HUES6 (cell line): ENCODE measurements around the gene FERMT2.

Experiments used
- H3K27ac ChIP-seq: 2 replicates; pipeline ENCODE4 v1.7.0; 2013; ENCODE audit warnings: low read depth, mild to moderate bottlenecking, low read length, inconsistent platforms
- H3K27me3 ChIP-seq: 2 replicates; pipeline ENCODE4 v1.6.1; 2013; ENCODE audit warnings: low read length; ENCODE audit not compliant: control insufficient read depth, insufficient read depth
- H3K36me3 ChIP-seq: 2 replicates; pipeline ENCODE4 v1.6.1; 2013; ENCODE audit warnings: low read length; ENCODE audit not compliant: control insufficient read depth, insufficient read depth
- H3K4me1 ChIP-seq: 2 replicates; pipeline ENCODE4 v1.6.1; 2013; ENCODE audit warnings: low read length; ENCODE audit not compliant: control insufficient read depth, insufficient read depth
- H3K4me3 ChIP-seq: 2 replicates; pipeline ENCODE4 v1.5.1; 2013; ENCODE audit warnings: low read depth, low read length
- H3K9ac ChIP-seq: one replicate; pipeline ENCODE4 v1.6.1; 2013; ENCODE audit warnings: mild to moderate bottlenecking, low read length
- H3K9me3 ChIP-seq: 2 replicates; pipeline ENCODE4 v1.6.1; 2013; ENCODE audit warnings: low read depth, low read length; ENCODE audit not compliant: control insufficient read depth, insufficient read depth

Gene FERMT2

DNA sequence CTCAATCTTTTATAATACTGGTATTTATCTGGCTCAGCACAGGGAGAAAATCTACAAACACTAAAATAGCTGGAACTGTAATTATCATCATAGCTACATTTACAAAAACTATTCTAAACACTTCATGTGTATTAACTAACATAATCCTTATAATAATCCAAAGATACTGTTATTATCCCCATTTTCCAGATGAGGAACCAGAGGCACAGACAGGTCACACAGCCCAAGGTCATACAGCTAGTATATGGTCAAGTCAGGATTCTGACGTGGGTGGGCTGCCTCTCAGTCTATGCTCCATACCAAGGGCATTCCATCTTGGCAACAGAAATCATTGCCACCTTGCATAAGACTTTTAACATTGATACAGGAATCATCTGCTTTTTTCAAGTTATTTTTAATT is 11.4 kb downstream of the FERMT2 start:
- Histone ChIP-seq H3K9ac (no peak overlapping the region), H3K36me3 (peaks cover 8% of the 10 kb centered on the region; the same call in 1 of the 2 replicates), H3K4me3 (no peak overlapping the region), H3K27me3 (no peaks in the 10 kb centered on the region), H3K27ac (no peak overlapping the region), H3K9me3 (no peaks in the 10 kb centered on the region), H3K4me1 (peaks cover 10% of the 10 kb centered on the region; the same call in 1 of the 2 replicates)

DNA sequence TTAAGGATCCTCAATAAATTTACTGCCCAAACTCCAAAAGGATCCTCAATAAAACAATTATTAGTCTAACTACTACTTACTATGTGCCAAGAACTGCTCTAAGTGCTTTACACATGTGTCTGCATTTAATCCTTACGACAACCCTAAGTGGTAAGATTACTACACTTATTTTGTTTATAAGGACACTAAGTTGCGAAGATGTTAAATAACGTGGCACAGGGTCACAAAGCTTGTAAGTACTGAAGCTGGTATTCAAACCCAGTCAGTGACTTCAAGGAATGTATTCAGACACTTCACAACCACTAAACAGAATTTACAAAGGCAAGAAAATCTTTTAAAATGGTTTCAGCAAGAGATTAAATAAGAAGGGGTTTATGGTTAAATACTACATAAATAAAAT is 13.0 kb downstream of the FERMT2 start:
- Histone ChIP-seq H3K27ac (no peak overlapping the region), H3K4me3 (no peak overlapping the region), H3K36me3 (0 out of 2 replicates have a peak, but pooled peaks cover 2% of the 10 kb centered on the region), H3K9me3 (no peaks in the 10 kb centered on the region), H3K27me3 (no peaks in the 10 kb centered on the region), H3K4me1 (peaks cover 13% of the 10 kb centered on the region; the same call in 1 of the 2 replicates), H3K9ac (no peak overlapping the region)

- Histone ChIP-seq H3K27me3 (no peaks in the 10 kb centered on the region), H3K9ac (no peak overlapping the region), H3K36me3 (no peaks in the 10 kb centered on the region), H3K9me3 (no peaks in the 10 kb centered on the region), H3K4me1 (peaks cover 16% of the 10 kb centered on the region; the same call in 1 of the 2 replicates), H3K4me3 (no peak overlapping the region), H3K27ac (no peak overlapping the region)
Measured at GRCh38 chr14:52937306-52937705, 13.5 kb downstream of the FERMT2 start.

GRCh38 chr14:52936437-52936836 is 14.4 kb downstream of the FERMT2 start:
- H3K4me1 ChIP-seq = peaks cover 16% of the 10 kb centered on the region; the same call in 1 of the 2 replicates

GRCh38 chr14:52935833-52936232 is 15.0 kb downstream of the FERMT2 start:
- no peaks in the 10 kb centered on the region for H3K9me3 ChIP-seq
- H3K4me3 ChIP-seq = no peak overlapping the region
- H3K27me3 ChIP-seq = no peaks in the 10 kb centered on the region
- H3K4me1 ChIP-seq = peaks cover 16% of the 10 kb centered on the region; the same call in 1 of the 2 replicates
- no peak overlapping the region for H3K27ac ChIP-seq
- H3K9ac ChIP-seq = no peak overlapping the region
- no peaks in the 10 kb centered on the region for H3K36me3 ChIP-seq

More at GRCh38 chr14:52936437-52936836, 14.4 kb downstream of the FERMT2 start:
- Histone ChIP-seq H3K4me3 (no peak overlapping the region), H3K27me3 (no peaks in the 10 kb centered on the region), H3K27ac (no peak overlapping the region), H3K9ac (no peak overlapping the region), H3K9me3 (no peaks in the 10 kb centered on the region), H3K36me3 (no peaks in the 10 kb centered on the region)

DNA sequence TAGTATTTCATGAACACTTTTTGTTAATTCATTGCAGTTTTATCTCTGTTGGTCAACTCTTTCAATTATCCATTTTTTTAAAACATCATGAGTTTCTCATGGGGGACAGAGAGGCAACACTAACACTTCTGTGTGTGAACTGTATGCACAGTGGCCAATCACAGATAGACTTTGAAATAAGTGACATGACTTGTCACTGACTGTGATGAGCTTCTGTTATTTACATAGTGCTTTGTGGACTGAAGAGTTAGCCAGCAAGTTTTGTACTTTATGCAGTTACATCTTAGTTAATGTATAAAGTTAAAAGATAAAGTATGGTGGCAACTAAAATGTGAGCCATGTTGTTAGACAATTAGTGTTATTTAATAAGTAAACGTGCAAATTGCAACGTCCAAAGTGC is 16.1 kb downstream of the FERMT2 start:
- Histone ChIP-seq H3K4me1 (peaks cover 16% of the 10 kb centered on the region; the same call in 1 of the 2 replicates), H3K27ac (no peak overlapping the region)

GRCh38 chr14:52929192-52929807 is 21.6 kb downstream of the FERMT2 start:
- peaks cover 43% of the 10 kb centered on the region for H3K4me1 ChIP-seq
- no peaks in the 10 kb centered on the region for H3K27me3 ChIP-seq
- no peak overlapping the region for H3K4me3 ChIP-seq
- no peaks in the 10 kb centered on the region for H3K9me3 ChIP-seq
- H3K27ac ChIP-seq = no peak overlapping the region
- no peak overlapping the region for H3K9ac ChIP-seq
- H3K36me3 ChIP-seq = no peaks in the 10 kb centered on the region

More for the DNA sequence above, 16.1 kb downstream of the FERMT2 start:
- no peaks in the 10 kb centered on the region for H3K36me3 ChIP-seq
- no peaks in the 10 kb centered on the region for H3K9me3 ChIP-seq
- H3K9ac ChIP-seq = no peak overlapping the region
- H3K4me3 ChIP-seq = no peak overlapping the region
- no peaks in the 10 kb centered on the region for H3K27me3 ChIP-seq

DNA sequence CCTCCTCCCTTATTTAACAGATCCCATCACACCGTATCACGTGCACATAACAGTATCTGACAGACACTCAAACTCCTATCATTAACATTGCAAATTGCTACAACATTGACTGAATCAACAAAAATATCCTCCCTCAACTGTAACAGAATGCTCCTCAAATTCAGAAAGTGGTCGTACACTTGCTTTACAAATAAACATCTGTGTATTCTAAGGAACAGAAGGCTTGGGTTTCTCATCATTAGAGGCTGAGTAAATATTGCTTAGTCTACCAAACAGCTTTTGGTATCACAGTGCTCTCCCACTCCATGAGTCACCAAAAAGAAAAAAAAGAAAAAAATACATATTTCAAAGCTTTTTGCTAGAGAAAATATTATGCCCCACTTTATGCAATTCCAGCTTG is 23.9 kb downstream of the FERMT2 start:
- Histone ChIP-seq H3K27me3 (no peaks in the 10 kb centered on the region), H3K36me3 (no peaks in the 10 kb centered on the region), H3K4me3 (no peak overlapping the region)

DNA sequence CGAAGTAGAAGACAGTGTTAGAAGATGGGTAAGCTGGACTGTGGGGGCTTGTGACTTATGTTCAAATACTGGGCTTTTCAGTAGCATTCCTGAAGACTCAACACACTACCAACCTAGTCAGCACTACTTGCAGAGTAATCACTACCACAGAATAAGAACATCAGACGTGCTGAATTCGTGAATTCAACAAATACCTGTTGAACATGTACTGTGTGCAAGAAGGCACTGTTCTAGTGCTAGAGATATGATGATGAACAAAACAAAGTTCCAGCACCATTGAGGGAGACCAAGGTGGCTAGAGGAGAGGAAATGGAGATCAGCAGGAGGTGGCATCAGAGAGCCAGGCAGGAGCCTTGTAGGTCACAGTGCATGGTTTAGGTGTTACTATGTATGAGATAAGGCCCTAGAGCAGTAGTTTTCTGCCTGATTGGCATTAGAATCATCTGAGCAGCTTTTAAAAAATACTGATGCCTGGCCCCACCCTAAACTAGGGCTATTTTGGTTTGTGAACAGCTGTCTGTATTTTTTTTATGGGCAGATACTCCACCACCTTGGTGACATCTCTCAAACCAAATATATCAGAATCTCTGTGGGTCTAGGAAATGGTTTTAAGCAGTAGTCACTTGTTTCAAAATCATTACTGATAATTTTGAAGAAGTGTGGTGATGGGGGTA is 26.8 kb downstream of the FERMT2 start:
- Histone ChIP-seq H3K9ac (no peak overlapping the region), H3K36me3 (peaks cover 1% of the 10 kb centered on the region), H3K4me3 (no peak overlapping the region), H3K9me3 (no peaks in the 10 kb centered on the region), H3K27ac (no peak overlapping the region), H3K27me3 (no peaks in the 10 kb centered on the region), H3K4me1 (peaks cover 54% of the 10 kb centered on the region)

More for the DNA sequence above, 23.9 kb downstream of the FERMT2 start:
- peaks cover 56% of the 10 kb centered on the region for H3K4me1 ChIP-seq
- no peak overlapping the region for H3K27ac ChIP-seq
- no peak overlapping the region for H3K9ac ChIP-seq
- no peaks in the 10 kb centered on the region for H3K9me3 ChIP-seq

- no peak overlapping the region for H3K4me3 ChIP-seq
- H3K36me3 ChIP-seq = peaks cover 15% of the 10 kb centered on the region
- no peaks in the 10 kb centered on the region for H3K9me3 ChIP-seq
- H3K27ac ChIP-seq = 0 out of 2 replicates have a peak overlapping the region, but pooled peaks have one; percentile 22
- peaks cover 45% of the 10 kb centered on the region for H3K4me1 ChIP-seq
- H3K9ac ChIP-seq = no peak overlapping the region
- no peaks in the 10 kb centered on the region for H3K27me3 ChIP-seq
Measured at GRCh38 chr14:52922656-52923055, 28.2 kb downstream of the FERMT2 start.

GRCh38 chr14:52922059-52922458 is 28.8 kb downstream of the FERMT2 start:
- no peak overlapping the region for H3K9ac ChIP-seq
- H3K4me3 ChIP-seq = no peak overlapping the region
- no peaks in the 10 kb centered on the region for H3K9me3 ChIP-seq
- peaks cover 39% of the 10 kb centered on the region for H3K4me1 ChIP-seq
- H3K36me3 ChIP-seq = peaks cover 21% of the 10 kb centered on the region
- no peaks in the 10 kb centered on the region for H3K27me3 ChIP-seq
- H3K27ac ChIP-seq = peak overlapping the region; percentile 22; the same call in 1 of the 2 replicates
